GM19397 (cell line): ENCODE measurements around the gene COL13A1.

Experiments used
- ATAC-seq: cut with Tn5 transposase; IDR thresholded peaks from one replicate; pipeline ENCODE4 v1.9.1; 2021; ENCODE audit warnings: mild to moderate bottlenecking, moderate library complexity; ENCODE audit not compliant: unreplicated experiment

COL13A1 gene

DNA sequence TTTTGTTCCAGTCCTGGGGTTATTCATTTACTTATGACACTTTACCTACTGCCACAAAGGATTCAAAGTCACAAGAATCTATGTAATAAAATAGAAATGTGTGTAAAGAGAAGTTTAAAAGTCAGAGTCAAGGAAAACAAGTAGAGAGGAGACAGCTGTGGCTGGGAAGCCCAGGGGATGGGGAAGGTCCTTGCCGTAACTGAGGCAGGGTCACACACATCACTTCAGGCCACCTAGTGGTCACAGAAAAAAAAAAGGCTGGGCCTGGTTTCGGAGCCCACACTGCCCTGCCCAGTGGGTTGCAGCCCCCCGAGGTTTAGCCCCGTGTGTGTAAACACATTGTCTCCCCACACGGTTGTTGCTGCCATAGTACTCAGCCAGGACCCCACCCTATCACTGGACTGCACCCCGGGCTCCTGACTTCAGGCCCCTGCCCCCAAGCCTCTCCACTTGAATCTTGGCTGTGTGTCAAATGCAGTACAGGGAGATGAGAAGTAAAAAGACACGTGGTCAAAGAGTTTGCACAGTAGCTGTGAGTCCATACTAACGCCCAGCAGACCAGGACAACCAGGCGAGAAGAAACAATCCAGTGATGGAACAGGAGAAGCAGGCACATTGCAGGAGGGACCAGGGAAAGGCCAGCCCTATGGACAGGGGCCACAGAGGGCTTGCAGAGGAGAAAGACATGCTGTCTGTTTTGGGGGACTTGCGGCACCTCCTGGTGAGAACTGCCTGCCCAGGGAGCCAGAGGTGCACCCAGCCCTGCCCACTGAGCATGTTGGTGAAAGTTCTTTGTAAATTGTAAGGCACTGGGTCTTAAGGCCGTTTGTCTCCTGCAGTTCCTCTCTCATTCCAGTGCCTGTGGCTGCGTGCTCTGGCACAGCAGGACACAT lies 159.5 kb downstream of the COL13A1 start:
- ATAC-seq = no peak

GRCh38 chr10:69961881-69962745 lies 160.4 kb downstream of the COL13A1 start:
- ATAC-seq = no peak

DNA sequence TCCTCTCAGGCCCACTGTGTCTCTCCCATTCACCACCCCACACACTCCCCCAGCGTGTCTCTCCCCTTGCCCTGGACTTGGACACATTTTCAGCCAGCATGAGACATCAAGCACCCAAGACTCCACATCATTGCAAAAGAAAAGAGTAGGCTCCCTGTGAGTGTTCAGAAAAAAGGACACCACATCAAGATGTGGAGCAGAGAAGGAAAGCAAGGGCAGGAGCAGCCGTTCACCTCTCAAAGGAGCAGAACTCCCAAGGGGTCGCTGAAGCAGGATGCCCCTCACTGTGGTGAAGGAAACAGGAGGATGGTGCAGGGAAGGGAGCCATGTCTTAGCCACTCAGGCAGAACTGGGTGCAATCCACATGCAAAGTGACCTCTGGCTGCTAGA lies 161.0 kb downstream of the COL13A1 start:
- no peak for ATAC-seq

GRCh38 chr10:69963178-69963834 lies 161.6 kb downstream of the COL13A1 start:
- ATAC-seq = no peak

GRCh38 chr10:69963835-69964710 lies 162.4 kb downstream of the COL13A1 start:
- ATAC-seq = no peak

DNA sequence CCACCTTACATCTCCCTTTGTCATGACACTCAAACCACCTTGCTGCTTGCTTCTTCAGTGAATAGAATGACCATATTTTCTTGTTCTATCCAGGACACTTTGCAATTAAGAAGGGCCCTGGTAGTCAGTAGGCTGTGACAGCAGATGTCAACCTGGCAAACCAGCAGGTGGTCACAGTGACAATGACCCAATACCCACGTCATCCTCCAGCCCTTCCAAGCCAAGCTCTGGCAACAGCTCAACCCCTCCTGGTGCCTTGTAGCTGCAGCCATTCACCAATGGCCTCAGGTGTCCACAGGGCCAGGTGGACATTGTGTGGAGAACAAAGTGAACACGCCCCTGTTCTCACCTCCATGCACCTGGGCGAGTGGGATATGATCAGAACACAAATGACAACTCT lies 163.4 kb downstream of the COL13A1 start:
- ATAC-seq = no peak

DNA sequence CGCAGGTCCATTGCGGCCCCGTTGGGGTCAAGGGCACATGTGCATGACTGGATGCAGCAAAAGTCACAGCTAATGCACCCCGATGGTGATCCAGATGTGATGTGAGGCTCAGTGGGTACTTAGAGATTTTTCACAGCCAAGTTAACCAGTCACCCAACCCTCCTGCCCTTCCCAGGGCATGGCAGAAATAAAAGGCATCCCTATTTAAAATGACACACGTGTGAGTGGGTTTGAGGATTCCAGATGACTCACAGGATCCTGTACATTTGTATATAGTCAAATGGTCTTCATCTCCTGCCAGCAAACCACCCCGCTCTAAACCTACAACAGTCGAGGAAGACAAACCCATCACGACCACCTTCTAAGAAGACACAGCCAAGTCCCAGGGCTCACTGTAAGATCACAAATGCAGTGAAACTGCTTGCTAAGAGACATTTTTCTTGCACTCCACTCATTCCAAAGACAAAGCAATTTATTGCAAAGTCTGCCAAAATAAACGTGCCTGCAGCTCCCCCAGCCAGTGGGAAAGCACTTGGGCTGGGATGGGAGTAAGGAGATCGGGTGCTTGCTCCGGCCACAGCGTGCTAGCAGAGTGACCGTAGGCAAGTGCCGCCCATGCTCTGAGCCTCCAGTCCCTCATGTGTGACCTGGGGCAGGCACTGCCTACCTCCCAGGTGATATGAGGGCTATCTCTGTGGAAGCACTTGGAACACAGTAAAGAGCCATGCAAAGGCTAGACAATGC lies 164.4 kb downstream of the COL13A1 start:
- ATAC-seq = no peak

GRCh38 chr10:69968830-69969229 lies 167.1 kb downstream of the COL13A1 start:
- ATAC-seq = no peak

GRCh38 chr10:69969977-69970376 lies 168.3 kb downstream of the COL13A1 start:
- no peak for ATAC-seq

DNA sequence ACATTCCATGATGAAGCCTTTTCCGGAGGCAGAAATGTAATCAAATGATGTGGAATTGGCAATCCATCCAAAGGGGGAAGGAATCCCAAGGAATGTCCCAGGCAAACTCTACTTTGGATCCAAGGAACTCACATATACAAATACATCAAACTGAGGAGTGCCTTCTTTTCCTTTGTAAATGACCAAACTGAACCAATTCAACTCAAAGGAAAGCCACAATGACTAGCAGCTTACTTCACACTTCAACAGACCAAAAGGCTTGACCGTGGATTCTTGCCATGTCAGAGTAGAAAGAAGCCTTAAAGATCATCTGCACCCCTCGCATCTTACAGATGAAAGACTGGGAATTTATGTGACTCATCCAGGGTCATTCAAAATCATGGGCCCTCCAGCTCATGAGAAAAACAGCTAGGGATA lies 171.3 kb downstream of the COL13A1 start:
- ATAC-seq = no peak

DNA sequence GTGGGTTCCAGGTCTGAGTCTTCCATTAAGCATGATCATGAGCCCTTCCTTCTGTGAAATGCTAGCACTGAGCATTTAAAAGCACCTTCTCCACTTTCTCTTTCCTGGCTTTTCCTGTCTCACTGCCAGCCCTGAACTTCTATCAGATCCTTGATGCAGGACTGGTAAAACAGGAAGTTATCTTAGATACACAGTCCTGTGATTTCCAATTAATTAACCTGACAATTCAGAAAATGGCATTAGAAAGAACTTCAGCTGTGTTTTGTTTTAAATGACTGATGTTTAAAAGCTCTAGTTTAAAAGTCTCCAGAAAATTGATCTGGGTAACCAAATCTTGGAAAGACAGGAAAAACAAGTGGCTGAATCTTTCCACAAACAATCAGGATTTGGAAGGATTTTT lies 172.0 kb downstream of the COL13A1 start:
- no peak for ATAC-seq

- no peak for ATAC-seq
These were observed 172.9 kb downstream of the COL13A1 start for GRCh38 chr10:69974551-69975155.

DNA sequence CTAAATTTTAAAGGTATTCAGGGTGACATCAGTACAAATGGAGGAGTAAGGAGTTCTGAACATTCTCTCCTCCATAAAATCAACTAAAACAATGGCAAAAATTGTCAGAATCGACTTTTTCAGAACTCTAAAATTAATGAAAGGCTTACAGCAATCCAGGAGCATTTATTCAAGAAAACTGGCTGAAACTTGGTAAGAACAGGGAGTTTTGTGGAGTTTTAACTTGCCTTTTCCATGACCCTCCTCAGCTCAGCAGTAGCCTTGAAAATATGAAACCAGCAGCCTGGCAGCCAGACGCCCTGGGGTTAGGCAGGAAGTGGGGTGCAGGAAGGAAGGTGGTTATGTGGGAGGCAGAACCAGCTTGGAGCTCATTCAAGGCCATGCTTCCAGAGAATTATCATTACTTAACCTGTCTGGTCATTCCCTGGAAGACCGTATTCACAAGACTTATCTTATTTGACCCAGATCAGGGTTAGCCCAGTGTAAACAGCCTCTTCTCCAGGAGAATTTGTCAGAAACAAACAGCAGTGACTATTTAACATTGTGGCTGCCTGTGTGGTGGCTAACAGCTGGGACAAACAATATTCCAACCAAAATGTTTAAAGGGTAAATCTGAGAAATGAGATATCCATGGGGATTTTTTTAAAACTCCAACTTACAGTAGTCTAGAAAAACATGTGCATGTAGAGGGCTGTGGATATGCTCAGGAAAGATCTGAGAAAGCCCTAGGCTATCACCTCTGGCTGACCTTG lies 175.3 kb downstream of the COL13A1 start:
- ATAC-seq = no peak

GRCh38 chr10:69979174-69979573 lies 177.5 kb downstream of the COL13A1 start:
- ATAC-seq = no peak

DNA sequence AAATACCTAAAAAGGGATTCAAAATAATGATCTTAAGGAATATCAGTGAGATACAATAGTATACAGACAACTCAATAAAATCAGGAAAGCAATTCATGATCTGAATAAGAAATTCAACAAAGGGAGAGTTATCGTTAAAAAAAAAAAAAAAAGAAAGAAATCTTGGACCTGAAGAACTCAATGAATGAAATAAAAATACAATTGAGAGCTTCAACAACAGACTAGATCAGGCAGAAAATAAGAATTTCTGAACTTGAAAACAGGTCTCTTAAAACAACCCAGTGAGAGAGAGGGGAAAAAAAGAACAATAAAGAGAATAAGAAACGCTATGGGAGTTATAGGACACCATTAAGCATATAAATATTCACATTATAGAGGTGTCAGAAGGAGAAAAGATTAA lies 179.0 kb downstream of the COL13A1 start:
- no peak for ATAC-seq

DNA sequence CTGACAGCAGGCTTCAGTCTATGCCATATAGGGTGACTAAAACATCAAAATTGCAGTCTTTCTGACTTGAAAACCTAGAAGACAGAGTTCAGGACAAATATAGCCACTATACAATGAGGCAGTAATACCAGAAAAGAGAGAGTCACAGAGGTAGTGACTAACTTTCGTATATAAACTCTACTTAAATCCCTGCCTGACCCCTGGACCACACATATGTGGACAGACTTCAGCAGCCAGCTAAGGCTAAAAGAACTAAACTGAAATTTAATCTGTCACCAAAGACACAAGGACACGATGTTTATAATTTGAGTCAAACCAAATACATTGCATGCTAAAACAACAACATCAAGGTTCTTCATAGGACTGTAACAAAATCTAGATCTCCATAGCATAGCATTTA lies 186.4 kb downstream of the COL13A1 start:
- no peak for ATAC-seq

DNA sequence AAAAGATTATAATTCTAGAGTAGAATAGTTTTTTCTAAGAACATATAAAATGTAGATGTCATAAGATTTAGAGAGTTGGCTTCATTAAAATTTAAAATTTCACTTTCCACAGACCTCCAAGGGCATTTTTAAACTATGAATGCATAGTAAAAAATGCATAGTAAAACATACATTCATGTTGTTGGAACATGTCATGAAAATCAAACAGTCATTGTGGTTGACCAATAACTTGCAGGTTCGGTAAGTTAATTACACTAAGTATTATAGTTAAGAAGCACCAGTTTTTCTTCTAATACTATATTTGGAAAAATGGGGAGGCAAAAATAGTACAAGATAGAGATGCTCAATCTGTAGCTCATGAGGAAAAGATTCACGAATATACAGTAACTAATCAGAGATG lies 189.4 kb downstream of the COL13A1 start:
- ATAC-seq = no peak

DNA sequence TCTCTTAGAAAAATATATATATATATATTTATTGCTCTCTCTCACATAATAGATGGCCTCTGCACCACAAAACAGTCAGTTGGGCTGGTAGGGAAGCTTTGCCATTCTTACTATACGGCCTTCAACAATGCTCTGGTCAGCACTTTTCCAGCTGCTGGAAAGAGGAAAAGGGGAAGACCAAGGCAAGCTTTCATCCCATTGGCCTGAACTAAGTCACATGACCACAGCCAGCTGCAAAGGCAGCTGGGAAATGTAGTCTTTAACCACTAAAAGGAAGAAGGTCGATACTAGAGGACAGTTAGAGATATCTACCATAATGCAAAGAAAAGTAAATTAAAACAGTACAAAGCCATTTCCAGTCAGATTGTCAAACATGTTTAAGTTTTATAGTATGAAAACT lies 192.6 kb downstream of the COL13A1 start:
- no peak for ATAC-seq

GRCh38 chr10:69996611-69997010 lies 194.9 kb downstream of the COL13A1 start:
- ATAC-seq = no peak
